Vagina (tissue), 2 donors: ENCODE results near the gene TTBK1. TPM values are rescaled to one million over a fixed set of nuclear protein-coding genes. Genes with fewer than 3 reads are reported as not detected.

Source experiments
- DNase-seq, 2 donors: peaks; one replicate each; pipeline ENCODE4 v3.0.0-alpha.2; 2017; ENCODE audit errors: extremely low spot score in 2 of 2
- H3K27ac ChIP-seq: fragments of 200-600 bp; sonication (generic); one replicate; pipeline ENCODE4 v1.5.1; 2019
- H3K27me3 ChIP-seq: fragments of 200-600 bp; sonication (generic); one replicate; pipeline ENCODE4 v1.5.1; 2019
- H3K36me3 ChIP-seq, 2 donors: fragments of 200-600 bp; sonication (generic); one replicate each; pipeline ENCODE4 v1.5.1; 2017 to 2019
- H3K4me1 ChIP-seq: fragments of 200-600 bp; sonication (generic); one replicate; pipeline ENCODE4 v1.5.1; 2019
- H3K4me3 ChIP-seq, 2 donors: fragments of 200-600 bp; sonication (generic); 1 replicate in 1 of 2; 2 replicates in 1 of 2; pipeline ENCODE4 v1.5.1; 2016 to 2019
- H3K9me3 ChIP-seq: fragments of 200-600 bp; sonication (generic); one replicate; pipeline ENCODE4 v1.5.1; 2019
- CTCF ChIP-seq, 3 experiments: fragments of 450-650 bp in 2 of 3; fragments of 200-600 bp in 1 of 3; sonication (generic) in 1 of 3; IDR thresholded peaks; one replicate each; pipeline ENCODE4 v1.5.1; 2017 to 2019; ENCODE audit warnings: antibody characterized with exemption in 3 of 3, mild to moderate bottlenecking in 2 of 3, moderate library complexity in 2 of 3
- POLR2A ChIP-seq, 2 donors: fragments of 450-650 bp; IDR thresholded peaks; one replicate each; pipeline ENCODE4 v1.6.1; 2017; ENCODE audit warnings: antibody characterized with exemption in 2 of 2, mild to moderate bottlenecking in 2 of 2, moderate library complexity in 2 of 2
- POLR2AphosphoS5 ChIP-seq, 2 donors: sonication (generic); formaldehyde crosslinking; IDR thresholded peaks; one replicate each; pipeline ENCODE4 v1.9.0; 2017; ENCODE audit warnings: antibody characterized with exemption in 2 of 2, mild to moderate bottlenecking in 2 of 2, low read depth in 1 of 2; ENCODE audit not compliant: insufficient read depth in 1 of 2
- intact Hi-C: fragments of 100-400 bp; cut with DNase I; formaldehyde crosslinking; loops from one replicate; pipeline ENCODE4 v1.15.1; 2023
- total RNA-seq: library from RNA; depleted of rRNA; stranded (reverse); fragments of >200 nt; gene quantifications from one replicate; pipeline ENCODE4 v1.2.3, GENCODE V29; 2016

TTBK1 gene
- total RNA-seq, 1 donor from 2014 or later: not detected

- H3K4me1 ChIP-seq: no peaks in the 10 kb centered on the region
- intact Hi-C loops: no loop called here
- H3K27ac ChIP-seq: no peak overlapping the region
- no peaks in the 10 kb centered on the region for H3K36me3 ChIP-seq
- TF ChIP-seq POLR2A (IDR thresholded peaks at IDR 0.05): no peak
- TF ChIP-seq CTCF (IDR thresholded peaks at IDR 0.05): no peak
- TF ChIP-seq POLR2AphosphoS5 (IDR thresholded peaks at IDR 0.05; ENCODE audit: insufficient read depth in 1 of 2, low read depth in 1 of 2): no peak
- H3K27me3 ChIP-seq: no peaks in the 10 kb centered on the region
- H3K9me3 ChIP-seq: no peaks in the 10 kb centered on the region
- H3K4me3 ChIP-seq: no peak overlapping the region
- no peak for DNase-seq
Observed at GRCh38 chr6:43294536-43294935, 51.3 kb downstream of the TTBK1 start.

- Histone ChIP-seq H3K27ac (no peak overlapping the region), H3K4me1 (no peaks in the 10 kb centered on the region), H3K9me3 (no peaks in the 10 kb centered on the region), H3K36me3 (no peaks in the 10 kb centered on the region), H3K4me3 (no peak overlapping the region), H3K27me3 (no peaks in the 10 kb centered on the region)
- no peak for TF ChIP-seq POLR2A (IDR thresholded peaks at IDR 0.05)
- TF ChIP-seq POLR2AphosphoS5 (IDR thresholded peaks at IDR 0.05; ENCODE audit: insufficient read depth in 1 of 2, low read depth in 1 of 2): no peak
- no peak for TF ChIP-seq CTCF (IDR thresholded peaks at IDR 0.05)
- intact Hi-C loops: no loop called here
- no peak for DNase-seq
Observed at GRCh38 chr6:43295456-43295855, 52.2 kb downstream of the TTBK1 start.

- Histone ChIP-seq H3K27ac (no peak overlapping the region), H3K36me3 (no peaks in the 10 kb centered on the region), H3K9me3 (no peaks in the 10 kb centered on the region), H3K27me3 (no peaks in the 10 kb centered on the region), H3K4me1 (no peaks in the 10 kb centered on the region), H3K4me3 (no peak overlapping the region)
- DNase-seq: no peak
- TF ChIP-seq POLR2AphosphoS5 (IDR thresholded peaks at IDR 0.05; ENCODE audit: insufficient read depth in 1 of 2, low read depth in 1 of 2): no peak
- TF ChIP-seq CTCF (IDR thresholded peaks at IDR 0.05): no peak
- no peak for TF ChIP-seq POLR2A (IDR thresholded peaks at IDR 0.05)
- intact Hi-C loops: no loop called here
Observed at GRCh38 chr6:43296780-43297497, 53.7 kb downstream of the TTBK1 start.

- H3K9me3 ChIP-seq: no peaks in the 10 kb centered on the region
- intact Hi-C loops: no loop called here
- H3K4me3 ChIP-seq: no peak within 1 kb of the TSS
- no peaks in the 10 kb centered on the region for H3K36me3 ChIP-seq
- no peaks in the 10 kb centered on the region for H3K4me1 ChIP-seq
- H3K27me3 ChIP-seq: no peaks in the 10 kb centered on the region
- no peak within 1 kb of the TSS for H3K27ac ChIP-seq
- no peak for DNase-seq
- no peak for TF ChIP-seq POLR2A (IDR thresholded peaks at IDR 0.05)
- TF ChIP-seq POLR2AphosphoS5 (IDR thresholded peaks at IDR 0.05; ENCODE audit: insufficient read depth in 1 of 2, low read depth in 1 of 2): no peak
- TF ChIP-seq CTCF (IDR thresholded peaks at IDR 0.05): no peak
Observed at GRCh38 chr6:43297644-43298564, 54.6 kb downstream of the TTBK1 start, which contains the start of gene SLC22A7. SLC22A7 (plus strand) TSS chr6:43298260; CDS start chr6:43298359, 99 bp downstream.
